ENCODE measurements around the gene TESPA1.

DNA sequence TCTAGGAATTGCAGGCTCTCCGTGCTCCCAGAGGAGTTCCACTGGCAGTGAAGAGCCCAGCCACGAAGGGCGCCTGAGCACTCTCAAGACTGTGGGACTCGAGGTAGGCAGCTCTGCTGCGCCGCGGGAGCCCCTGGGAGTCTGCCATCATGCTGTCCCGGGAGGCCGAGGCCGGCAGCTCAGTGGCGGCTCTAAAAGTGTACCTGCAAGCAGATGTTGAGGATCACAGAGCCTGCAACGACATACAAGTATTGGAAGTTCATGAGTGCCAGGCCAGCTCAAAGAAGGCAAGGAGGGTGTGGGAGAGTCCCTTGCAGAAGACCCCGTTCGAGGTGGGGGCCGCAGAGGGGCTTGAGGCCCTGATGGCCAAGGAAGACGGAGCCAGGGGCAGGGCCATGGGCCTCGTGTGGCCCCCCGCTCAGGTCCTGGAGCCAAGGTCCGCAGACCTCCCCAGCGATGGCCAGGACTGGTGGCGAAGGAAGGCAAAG lies 67.5 kb downstream of the TESPA1 start:
- no peak for TF ChIP-seq ZNF423 (CRISPR knock-in tag; IDR thresholded peaks at IDR 0.05)
- TF ChIP-seq, protein P1, sequence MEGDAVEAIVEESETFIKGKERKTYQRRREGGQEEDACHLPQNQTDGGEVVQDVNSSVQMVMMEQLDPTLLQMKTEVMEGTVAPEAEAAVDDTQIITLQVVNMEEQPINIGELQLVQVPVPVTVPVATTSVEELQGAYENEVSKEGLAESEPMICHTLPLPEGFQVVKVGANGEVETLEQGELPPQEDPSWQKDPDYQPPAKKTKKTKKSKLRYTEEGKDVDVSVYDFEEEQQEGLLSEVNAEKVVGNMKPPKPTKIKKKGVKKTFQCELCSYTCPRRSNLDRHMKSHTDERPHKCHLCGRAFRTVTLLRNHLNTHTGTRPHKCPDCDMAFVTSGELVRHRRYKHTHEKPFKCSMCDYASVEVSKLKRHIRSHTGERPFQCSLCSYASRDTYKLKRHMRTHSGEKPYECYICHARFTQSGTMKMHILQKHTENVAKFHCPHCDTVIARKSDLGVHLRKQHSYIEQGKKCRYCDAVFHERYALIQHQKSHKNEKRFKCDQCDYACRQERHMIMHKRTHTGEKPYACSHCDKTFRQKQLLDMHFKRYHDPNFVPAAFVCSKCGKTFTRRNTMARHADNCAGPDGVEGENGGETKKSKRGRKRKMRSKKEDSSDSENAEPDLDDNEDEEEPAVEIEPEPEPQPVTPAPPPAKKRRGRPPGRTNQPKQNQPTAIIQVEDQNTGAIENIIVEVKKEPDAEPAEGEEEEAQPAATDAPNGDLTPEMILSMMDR (IDR thresholded peaks at IDR 0.05) = no peak
- no peak for TF ChIP-seq TP53 (CRISPR knock-in tag; IDR thresholded peaks at IDR 0.05)
- no peak for TF ChIP-seq MXD4 (CRISPR knock-in tag; IDR thresholded peaks at IDR 0.05; ENCODE audit: borderline replicate concordance)
